B cell (primary cell): ENCODE measurements around the gene AGFG2.

ENCODE experiments used
- EZH2 ChIP-seq: IDR thresholded peaks from 2 replicates; pipeline ENCODE4 v1.6.1; 2012; ENCODE audit warnings: borderline replicate concordance, low read depth, mild to moderate bottlenecking, moderate library complexity, low read length; ENCODE audit not compliant: insufficient read depth, poor library complexity, severe bottlenecking
- TF ChIP-seq, protein P1 (sequence below): fragments of 200-600 bp; IDR thresholded peaks from one replicate; pipeline ENCODE4 v1.8.0; 2022; ENCODE audit warnings: antibody characterized with exemption, mild to moderate bottlenecking

GRCh38 chr7:100552532-100552931 lies 13.5 kb downstream of the AGFG2 start:
- TF ChIP-seq, protein P1, sequence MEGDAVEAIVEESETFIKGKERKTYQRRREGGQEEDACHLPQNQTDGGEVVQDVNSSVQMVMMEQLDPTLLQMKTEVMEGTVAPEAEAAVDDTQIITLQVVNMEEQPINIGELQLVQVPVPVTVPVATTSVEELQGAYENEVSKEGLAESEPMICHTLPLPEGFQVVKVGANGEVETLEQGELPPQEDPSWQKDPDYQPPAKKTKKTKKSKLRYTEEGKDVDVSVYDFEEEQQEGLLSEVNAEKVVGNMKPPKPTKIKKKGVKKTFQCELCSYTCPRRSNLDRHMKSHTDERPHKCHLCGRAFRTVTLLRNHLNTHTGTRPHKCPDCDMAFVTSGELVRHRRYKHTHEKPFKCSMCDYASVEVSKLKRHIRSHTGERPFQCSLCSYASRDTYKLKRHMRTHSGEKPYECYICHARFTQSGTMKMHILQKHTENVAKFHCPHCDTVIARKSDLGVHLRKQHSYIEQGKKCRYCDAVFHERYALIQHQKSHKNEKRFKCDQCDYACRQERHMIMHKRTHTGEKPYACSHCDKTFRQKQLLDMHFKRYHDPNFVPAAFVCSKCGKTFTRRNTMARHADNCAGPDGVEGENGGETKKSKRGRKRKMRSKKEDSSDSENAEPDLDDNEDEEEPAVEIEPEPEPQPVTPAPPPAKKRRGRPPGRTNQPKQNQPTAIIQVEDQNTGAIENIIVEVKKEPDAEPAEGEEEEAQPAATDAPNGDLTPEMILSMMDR, result no peak
- no peak for TF ChIP-seq EZH2
